GM23248 (cell line): ENCODE results near the gene GSTO2. TPM values are rescaled to one million over a fixed set of nuclear protein-coding genes. Genes with fewer than 3 reads are reported as not detected.

Experiments
- DNase-seq: peaks from one replicate; pipeline ENCODE4 v3.0.0-alpha.2; 2015
- H2AFZ ChIP-seq: fragments of 200-600 bp; sonication (generic); 2 replicates; pipeline ENCODE4 v1.6.1; 2016; ENCODE audit warnings: antibody characterized with exemption
- H3F3A ChIP-seq: fragments of 200-600 bp; sonication (generic); 2 replicates; pipeline ENCODE4 v1.6.1; 2016; ENCODE audit warnings: mild to moderate bottlenecking, antibody characterized with exemption, mixed run types; ENCODE audit not compliant: insufficient read depth
- H3K27ac ChIP-seq: fragments of 200-600 bp; sonication (generic); 2 replicates; pipeline ENCODE4 v1.5.1; 2016; ENCODE audit warnings: mild to moderate bottlenecking
- H3K27me3 ChIP-seq: fragments of 200-600 bp; sonication (generic); replicated peaks from 2 replicates; pipeline ENCODE4 v1.6.1; 2016; ENCODE audit warnings: mild to moderate bottlenecking; ENCODE audit not compliant: insufficient read depth
- H3K36me3 ChIP-seq: fragments of 200-600 bp; sonication (generic); 2 replicates; pipeline ENCODE4 v1.6.1; 2016; ENCODE audit warnings: low read depth, mild to moderate bottlenecking
- H3K4me1 ChIP-seq: fragments of 200-600 bp; sonication (generic); 2 replicates; pipeline ENCODE4 v1.6.1; 2016; ENCODE audit warnings: mild to moderate bottlenecking; ENCODE audit not compliant: insufficient read depth
- H3K4me2 ChIP-seq: fragments of 200-600 bp; sonication (generic); one replicate; pipeline ENCODE4 v1.6.1; 2016; ENCODE audit warnings: mild to moderate bottlenecking; ENCODE audit not compliant: unreplicated experiment
- H3K4me3 ChIP-seq: fragments of 200-600 bp; sonication (generic); 2 replicates; pipeline ENCODE4 v1.5.1; 2016; ENCODE audit warnings: mild to moderate bottlenecking
- H3K79me2 ChIP-seq: fragments of 200-600 bp; sonication (generic); 2 replicates; pipeline ENCODE4 v1.6.1; 2016; ENCODE audit warnings: mild to moderate bottlenecking; ENCODE audit not compliant: insufficient read depth
- H3K9ac ChIP-seq: fragments of 200-600 bp; sonication (generic); 2 replicates; pipeline ENCODE4 v1.6.1; 2016; ENCODE audit warnings: mild to moderate bottlenecking
- H3K9me2 ChIP-seq: fragments of 200-600 bp; sonication (generic); 2 replicates; pipeline ENCODE4 v1.6.1; 2016; ENCODE audit warnings: mixed run types, mild to moderate bottlenecking, moderate library complexity; ENCODE audit not compliant: insufficient read depth
- H3K9me3 ChIP-seq: fragments of 200-600 bp; sonication (generic); one replicate; pipeline ENCODE4 v1.6.1; 2017; ENCODE audit warnings: low read depth
- H4K20me1 ChIP-seq: fragments of 200-600 bp; sonication (generic); 2 replicates; pipeline ENCODE4 v1.6.0; 2016; ENCODE audit not compliant: insufficient read depth
- EZH2 ChIP-seq: fragments of 200-600 bp; sonication (generic); IDR thresholded peaks from 2 replicates; pipeline ENCODE4 v1.6.1; 2018; ENCODE audit warnings: antibody characterized with exemption, mild to moderate bottlenecking; ENCODE audit not compliant: insufficient read depth, poor library complexity, severe bottlenecking
- EZH2phosphoT487 ChIP-seq: fragments of 200-600 bp; sonication (generic); IDR thresholded peaks from 2 replicates; pipeline ENCODE4 v1.6.1; 2018; ENCODE audit warnings: antibody characterized with exemption, moderate library complexity, mild to moderate bottlenecking, low read depth; ENCODE audit not compliant: insufficient read depth
- WGBS, 2 experiments: methylation state at CpG; one replicate each; pipeline ENCODE4 v1.1.6; 2015 to 2017; ENCODE audit warnings: low lambda C conversion rate in 2 of 2, low coverage in 1 of 2; ENCODE audit errors: missing lambda C conversion rate in 2 of 2; 5-methylcytosine and 5-hydroxymethylcytosine counted together
- in situ Hi-C: fragments of 300-500 bp; cut with MboI; formaldehyde crosslinking; loops from 2 replicates; pipeline ENCODE4 v1.15.0; 2020
- polyA plus RNA-seq: library from polyadenylated mRNA; unstranded; fragments of >200 nt; fragmentation: Nextera tagmentation; extraction: Ambion mirVana; gene quantifications from 2 replicates; pipeline ENCODE4 v1.2.1, GENCODE V29; 2016
- total RNA-seq: library from RNA; depleted of rRNA; stranded (reverse); fragments of >200 nt; shearing (Covaris generic); gene quantifications from 2 replicates; pipeline ENCODE4 v1.2.3, GENCODE V29; 2014; rRNA removed

GSTO2 gene
- total RNA-seq (1.1 and 8.7 TPM in 2 replicates), polyA plus RNA-seq (2.2 TPM in 2 replicates)

- in situ Hi-C loops: no loop called here
- H3K9me3 ChIP-seq: no peaks in the 10 kb centered on the region
- no peaks in the 10 kb centered on the region for H3K27me3 ChIP-seq
- no peaks in the 10 kb centered on the region for H3K9me2 ChIP-seq
- WGBS, 2 experiments: 40 to 46% methylated on average over 47 to 54 of the region's 59 CpGs
- no peak within 1 kb of the TSS; the same call in 1 of the 2 replicates for H3K4me3 ChIP-seq
- peaks cover 57% of the 10 kb centered on the region for H3K36me3 ChIP-seq
- peaks cover 90% of the 10 kb centered on the region for H3F3A ChIP-seq
- H3K27ac ChIP-seq: peak within 1 kb of the TSS; percentile 7; the same call in 1 of the 2 replicates
- DNase-seq: peak; percentile 62
- no peak within 1 kb of the TSS; the same call in 1 of the 2 replicates for H2AFZ ChIP-seq
- peaks cover 14% of the 10 kb centered on the region for H3K4me1 ChIP-seq
- TF ChIP-seq EZH2phosphoT487 (no peak), EZH2 (no peak)
- H4K20me1 ChIP-seq: no peaks in the 10 kb centered on the region
- peak within 1 kb of the TSS; percentile 34 for H3K9ac ChIP-seq
- H3K79me2 ChIP-seq: peaks cover 22% of the 10 kb centered on the region
- no peak within 1 kb of the TSS for H3K4me2 ChIP-seq
Measured at GRCh38 chr10:104268713-104269645, at the start of gene GSTO2. Gene GSTO2, plus strand, starts transcription at chr10:104269184. Its CDS starts 5,732 bp downstream, at chr10:104274916.

DNA sequence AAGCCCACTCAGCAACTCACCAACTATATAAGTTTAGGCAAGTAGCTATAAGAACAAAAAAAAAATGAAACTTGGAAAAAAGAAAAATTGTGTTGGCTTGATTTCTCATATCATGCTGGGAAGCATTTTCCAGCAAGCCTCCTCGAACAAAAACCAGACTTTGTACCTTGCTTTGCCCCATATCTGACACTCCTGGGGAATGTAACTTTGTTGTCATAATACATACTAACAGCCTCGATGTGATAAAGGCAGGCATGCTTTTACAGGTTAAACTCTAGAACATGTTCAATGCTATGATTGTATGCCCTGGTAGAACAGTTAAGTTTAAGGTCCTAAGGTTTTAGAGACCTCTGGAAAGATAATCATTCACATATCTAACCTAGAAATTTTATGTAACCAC, 48.5 kb upstream of the GSTO2 start:
- Histone ChIP-seq H3K36me3 (no peaks in the 10 kb centered on the region), H3K9me2 (no peaks in the 10 kb centered on the region), H3K9ac (no peak overlapping the region), H4K20me1 (no peaks in the 10 kb centered on the region), H3K27me3 (peaks cover 20% of the 10 kb centered on the region; the same call in 1 of the 2 replicates), H3K4me3 (no peak overlapping the region), H3F3A (no peaks in the 10 kb centered on the region), H3K9me3 (no peaks in the 10 kb centered on the region), H3K4me2 (no peak overlapping the region), H3K79me2 (no peaks in the 10 kb centered on the region), H3K4me1 (no peaks in the 10 kb centered on the region), H2AFZ (no peak overlapping the region), H3K27ac (no peak overlapping the region)
- 54 to 67% methylated on average over 2 of the region's 2 CpGs for WGBS, 2 experiments
- in situ Hi-C loops: loop anchor here (25.0 kb wide), 2 partner anchors 333 to 508 kb away; no protein-coding TSS in a partner anchor
- DNase-seq: no peak
- no peak for TF ChIP-seq EZH2phosphoT487
- no peak for TF ChIP-seq EZH2

DNA sequence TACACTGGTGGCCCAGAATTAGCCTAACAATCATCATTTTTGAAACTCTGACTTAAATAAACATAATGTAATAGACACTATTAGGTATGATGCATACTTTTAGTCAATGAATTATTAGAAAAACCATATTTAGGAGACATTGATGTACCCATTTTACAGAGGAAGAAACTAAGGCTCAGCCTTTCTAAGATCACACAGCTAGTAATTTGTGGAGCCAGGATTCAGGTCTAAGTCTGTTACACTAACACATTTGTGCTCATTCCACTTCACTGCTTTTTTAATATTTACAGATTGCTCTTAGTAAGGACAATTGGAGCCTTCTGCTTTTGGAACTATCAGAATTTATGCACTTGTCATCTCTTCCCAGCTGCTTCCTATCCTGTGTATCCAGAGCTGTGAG, 45.7 kb upstream of the GSTO2 start:
- Histone ChIP-seq H3K4me1 (no peaks in the 10 kb centered on the region), H3K9ac (no peak overlapping the region), H3F3A (no peaks in the 10 kb centered on the region), H3K4me2 (no peak overlapping the region), H3K27ac (no peak overlapping the region), H3K36me3 (no peaks in the 10 kb centered on the region), H3K79me2 (no peaks in the 10 kb centered on the region), H3K9me2 (no peaks in the 10 kb centered on the region), H3K9me3 (no peaks in the 10 kb centered on the region), H3K27me3 (0 out of 2 replicates have a peak, but pooled peaks cover 13% of the 10 kb centered on the region), H2AFZ (no peak overlapping the region), H4K20me1 (no peaks in the 10 kb centered on the region), H3K4me3 (no peak overlapping the region)
- DNase-seq: no peak
- in situ Hi-C loops: loop anchor here (25.0 kb wide), 2 partner anchors 336 to 511 kb away; no protein-coding TSS in a partner anchor
- TF ChIP-seq EZH2: no peak
- TF ChIP-seq EZH2phosphoT487: no peak

DNA sequence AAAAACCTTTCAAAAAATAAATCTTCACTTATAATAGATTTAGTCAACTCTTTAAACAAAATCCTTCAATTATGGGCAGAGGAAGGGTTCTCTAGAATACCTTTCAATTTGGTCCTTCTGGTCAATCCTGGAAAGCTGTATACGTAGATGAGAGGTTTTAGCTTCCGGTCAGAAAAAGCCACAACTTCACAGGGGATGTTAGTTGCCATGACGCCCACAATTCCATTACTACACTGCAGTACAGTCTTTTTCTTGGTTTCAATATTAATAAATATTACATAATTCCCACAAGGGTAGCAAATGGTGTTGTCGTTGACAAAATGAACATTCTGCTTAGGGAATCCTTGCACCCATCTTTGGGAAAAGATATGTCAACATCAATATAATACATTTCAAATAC, 38.5 kb upstream of the GSTO2 start:
- 73 to 77% methylated on average over 4 of the region's 4 CpGs for WGBS, 2 experiments
- Histone ChIP-seq H3K4me3 (no peak overlapping the region), H3F3A (no peaks in the 10 kb centered on the region), H3K27ac (no peak overlapping the region), H2AFZ (no peak overlapping the region), H3K36me3 (no peaks in the 10 kb centered on the region), H3K9me2 (no peaks in the 10 kb centered on the region), H4K20me1 (no peaks in the 10 kb centered on the region), H3K27me3 (no peaks in the 10 kb centered on the region), H3K9me3 (no peaks in the 10 kb centered on the region), H3K79me2 (no peaks in the 10 kb centered on the region), H3K4me2 (no peak overlapping the region), H3K4me1 (no peaks in the 10 kb centered on the region), H3K9ac (no peak overlapping the region)
- no peak for DNase-seq
- TF ChIP-seq EZH2 (no peak), EZH2phosphoT487 (no peak)
- in situ Hi-C loops: no loop called here
